B cell (primary cell): Measurements from ENCODE around the gene ORAI2. TPM values are rescaled to one million over a fixed set of nuclear protein-coding genes. Genes with fewer than 3 reads are reported as not detected.

Experiments used
- ATAC-seq: fragments of 200-7000 bp; cut with Tn5 transposase; one replicate; pipeline ENCODE4 v1.10.0; 2021; ENCODE audit warnings: low read depth, mild to moderate bottlenecking, moderate number of reproducible peaks, moderate library complexity
- CTCF ChIA-PET: fragments of 350-600 bp; sonication (Branson Sonifier 250); formaldehyde crosslinking; loops from one replicate; lab custom pipeline; 2021; ENCODE audit warnings: antibody characterized with exemption, inconsistent platforms; lab: Charles Lee
- POLR2A ChIA-PET: fragments of 350-600 bp; sonication (Branson Sonifier 250); formaldehyde crosslinking; loops from one replicate; lab custom pipeline; 2021; ENCODE audit warnings: antibody characterized with exemption; lab: Charles Lee
- DNase-seq: peaks from one replicate; pipeline ENCODE4 v3.0.0; 2013
- H2AFZ ChIP-seq: 2 replicates; pipeline ENCODE4 v1.6.1; 2012; ENCODE audit warnings: mild to moderate bottlenecking, low read depth, low read length; ENCODE audit not compliant: insufficient read depth, poor library complexity, severe bottlenecking
- H3K27ac ChIP-seq, 2 donors: 1 replicate in 1 of 2; 2 replicates in 1 of 2; pipeline ENCODE4 v1.5.1; 2012 to 2013; ENCODE audit warnings: low read length in 2 of 2, mild to moderate bottlenecking in 2 of 2, moderate library complexity in 1 of 2
- H3K27me3 ChIP-seq, 4 experiments: fragments of 200-600 bp in 1 of 4; sonication (generic) in 1 of 4; replicated peaks in 1 of 4; 1 replicate in 2 of 4; 2 replicates in 2 of 4; pipeline versions ENCODE4 v1.6.1 to v1.7.0; 2013 to 2016; ENCODE audit warnings: low read length in 3 of 4, mild to moderate bottlenecking in 2 of 4, mixed read lengths in 1 of 4, moderate library complexity in 1 of 4; ENCODE audit not compliant: insufficient read depth in 4 of 4, control insufficient read depth in 3 of 4; ENCODE audit errors: control extremely low read depth in 1 of 4
- H3K36me3 ChIP-seq, 2 experiments: replicated peaks in 1 of 2; 1 replicate in 1 of 2; 2 replicates in 1 of 2; pipeline versions ENCODE4 v1.6.1 to v1.7.1; 2013; ENCODE audit warnings: low read length in 1 of 2; ENCODE audit not compliant: insufficient read depth in 2 of 2, control insufficient read depth in 1 of 2; ENCODE audit errors: control extremely low read depth in 1 of 2, extremely low read depth in 1 of 2
- H3K4me1 ChIP-seq, 2 donors: fragments of 200-600 bp in 1 of 2; sonication (generic) in 1 of 2; 1 replicate in 1 of 2; 2 replicates in 1 of 2; pipeline versions ENCODE4 v1.5.1 to v1.6.1; 2013 to 2017; ENCODE audit warnings: low read length in 2 of 2; ENCODE audit not compliant: control insufficient read depth in 2 of 2, insufficient read depth in 2 of 2
- H3K4me2 ChIP-seq: replicated peaks from 2 replicates; pipeline ENCODE3; 2012; ENCODE audit warnings: mild to moderate bottlenecking, low read depth, low read length; ENCODE audit not compliant: poor library complexity, severe bottlenecking
- H3K4me3 ChIP-seq, 5 experiments: fragments of 200-600 bp in 1 of 5; sonication (generic) in 1 of 5; 1 replicate in 3 of 5; 2 replicates in 2 of 5; pipeline versions ENCODE4 v1.5.1 to v1.7.0; 2011 to 2016; ENCODE audit warnings: low read length in 4 of 5, mild to moderate bottlenecking in 4 of 5, low read depth in 2 of 5, control low read depth in 1 of 5, moderate library complexity in 1 of 5; ENCODE audit not compliant: insufficient read depth in 1 of 5; ENCODE audit errors: control extremely low read depth in 1 of 5, extremely low read depth in 1 of 5
- H3K79me2 ChIP-seq: fragments of 200-600 bp; sonication (generic); one replicate; pipeline ENCODE4 v1.6.0; 2016; ENCODE audit warnings: low read length; ENCODE audit not compliant: control insufficient read depth, insufficient read depth
- H3K9ac ChIP-seq: fragments of 200-600 bp; sonication (generic); 2 replicates; pipeline ENCODE4 v1.6.1; 2017; ENCODE audit warnings: mild to moderate bottlenecking, low read length, moderate library complexity
- H3K9me3 ChIP-seq, 3 donors: one replicate each; pipeline versions ENCODE4 v1.6.1 to v1.7.1; 2013; ENCODE audit warnings: low read length in 2 of 3; ENCODE audit not compliant: control insufficient read depth in 2 of 3, insufficient read depth in 1 of 3; ENCODE audit errors: control extremely low read depth in 1 of 3
- H4K20me1 ChIP-seq: 2 replicates; pipeline ENCODE4 v1.6.0; 2012; ENCODE audit warnings: mild to moderate bottlenecking, low read length; ENCODE audit not compliant: insufficient read depth, control insufficient read depth, poor library complexity, severe bottlenecking
- H3K27ac Mint-ChIP-seq: one replicate; pipeline ENCODE4 v1.8.0; 2021; ENCODE audit warnings: mixed read lengths
- H3K27me3 Mint-ChIP-seq: one replicate; pipeline ENCODE4 v1.8.0; 2021; ENCODE audit warnings: mixed read lengths
- H3K4me1 Mint-ChIP-seq: one replicate; pipeline ENCODE4 v1.8.0; 2021; ENCODE audit warnings: mixed read lengths
- H3K4me3 Mint-ChIP-seq: one replicate; pipeline ENCODE4 v1.8.0; 2021; ENCODE audit warnings: mixed read lengths
- H3K9me3 Mint-ChIP-seq: one replicate; pipeline ENCODE4 v1.8.0; 2022; ENCODE audit warnings: mixed read lengths; ENCODE audit not compliant: insufficient read depth
- CTCF ChIP-seq: fragments of 200-600 bp; IDR thresholded peaks from one replicate; pipeline ENCODE4 v1.8.0; 2022; ENCODE audit warnings: antibody characterized with exemption, mild to moderate bottlenecking
- EZH2 ChIP-seq: IDR thresholded peaks from 2 replicates; pipeline ENCODE4 v1.6.1; 2012; ENCODE audit warnings: borderline replicate concordance, low read depth, mild to moderate bottlenecking, moderate library complexity, low read length; ENCODE audit not compliant: insufficient read depth, poor library complexity, severe bottlenecking
- WGBS: methylation state at CpG from one replicate; pipeline ENCODE4 v1.1.5; 2013; ENCODE audit warnings: missing lambda C conversion rate; ENCODE audit not compliant: insufficient coverage; 5-methylcytosine and 5-hydroxymethylcytosine counted together
- intact Hi-C: fragments of 100-400 bp; cut with micrococcal nuclease; formaldehyde crosslinking; loops from one replicate; pipeline ENCODE4 v1.10.0; 2022
- polyA plus RNA-seq: library from polyadenylated mRNA; depleted of rRNA; stranded (reverse); fragments of >200 nt; gene quantifications from 2 replicates; pipeline ENCODE4 v1.2.3, GENCODE V29; 2012
- total RNA-seq, 2 donors: library from RNA; stranded (reverse); fragments of 120-200 nt in 1 of 2; gene quantifications; 1 replicate in 1 of 2; 2 replicates in 1 of 2; pipeline versions ENCODE4 v1.2.3 to v1.2.4, GENCODE V29; 2013 to 2022

ORAI2 gene
- total and polyA plus RNA-seq, 2 donors (not counting 1 experiment from before 2014, with no cell fraction given), result 177 to 450 TPM

- Histone ChIP-seq H2AFZ (peak overlapping the region; percentile 44), H3K4me1 (peaks cover 95 to 99% of the 10 kb centered on the region in 2 donors), H3K4me2 (peak overlapping the region; percentile 85), H3K9ac (peak overlapping the region; percentile 69), H3K4me3 (peak overlapping the region; percentile 30 to 48 (median 39)), H3K79me2 (peaks cover 50% of the 10 kb centered on the region), H3K36me3 (peaks cover 0 to 4% of the 10 kb centered on the region in 2 experiments), H3K27me3 (no peaks in the 10 kb centered on the region), H3K9me3 (peaks cover 0 to 10% (median 0%) of the 10 kb centered on the region in 3 donors), H4K20me1 (no peaks in the 10 kb centered on the region), H3K27ac (peak overlapping the region; percentile 100)
- Mint-ChIP-seq H3K9me3 (no peaks in the 10 kb centered on the region), H3K4me1 (peaks cover 80% of the 10 kb centered on the region), H3K4me3 (peak overlapping the region; percentile 87), H3K27me3 (no peaks in the 10 kb centered on the region), H3K27ac (peak overlapping the region; percentile 100)
- TF ChIP-seq CTCF (no peak), EZH2 (no peak)
- 2% methylated on average over 14 of the region's 16 CpGs for WGBS
- peak; percentile 63 for ATAC-seq
- POLR2A ChIA-PET, result interaction anchor here (0.7 to 13.6 kb wide), 17 partner anchors 4 to 440 kb away, joined by 3 to 223 read pairs (median 6); partner anchors contain the start of genes ORAI2 and PRKRIP1
- CTCF ChIA-PET, result interaction anchor here (0.8 to 46.3 kb wide), 7 partner anchors 9 to 30 kb away, joined by 3 to 1182 read pairs (median 6); partner anchors contain the start of gene PRKRIP1
- intact Hi-C loops, result loop anchor here (1.0 to 10.0 kb wide), 4 partner anchors 10 to 122 kb away; partner anchors contain the start of gene PRKRIP1
- peak; percentile 91 for DNase-seq
Measured at GRCh38 chr7:102426268-102427018, 6.9 kb upstream of the ORAI2 start.
